Measurements from ENCODE around the gene PRR15L. TPM values are rescaled to one million over a fixed set of nuclear protein-coding genes. Genes with fewer than 3 reads are reported as not detected.

PRR15L gene
- total RNA-seq, 1 donor from 2014 or later: not detected

DNA sequence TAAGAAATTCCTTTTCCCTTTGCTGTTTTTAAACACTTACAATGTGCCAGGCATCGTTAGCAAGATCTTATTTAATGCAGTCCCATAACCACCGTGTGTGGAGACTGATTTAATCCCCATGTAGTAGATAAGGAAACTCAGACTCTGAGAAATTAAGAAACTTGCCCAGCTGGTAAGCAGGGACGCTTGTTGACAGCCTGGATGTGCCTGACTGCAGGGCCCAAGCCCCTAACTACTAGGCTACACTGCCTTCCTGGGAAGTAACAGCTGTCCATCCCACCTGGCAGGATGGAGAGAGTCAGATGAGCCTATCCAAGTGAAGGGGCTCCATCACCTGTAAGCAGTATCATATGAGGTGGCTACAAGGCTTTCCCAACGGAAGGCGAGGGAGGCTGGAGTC lies 36.3 kb upstream of the PRR15L start:
- Mint-ChIP-seq H3K36me3 (ENCODE audit: unreplicated experiment) (no peaks in the 10 kb centered on the region), H3K4me3 (ENCODE audit: unreplicated experiment) (peak overlapping the region; percentile 49), H3K27me3 (ENCODE audit: unreplicated experiment) (peaks cover 12% of the 10 kb centered on the region), H3K4me1 (ENCODE audit: low read depth, unreplicated experiment) (peaks cover 58% of the 10 kb centered on the region), H3K27ac (ENCODE audit: unreplicated experiment) (peak overlapping the region; percentile 87), H3K9me3 (ENCODE audit: unreplicated experiment) (peaks cover 28% of the 10 kb centered on the region)
- no peak for TF ChIP-seq CTCF (IDR thresholded peaks at IDR 0.05; ENCODE audit: partially characterized antibody, unreplicated experiment)
- no peak for DNase-seq

DNA sequence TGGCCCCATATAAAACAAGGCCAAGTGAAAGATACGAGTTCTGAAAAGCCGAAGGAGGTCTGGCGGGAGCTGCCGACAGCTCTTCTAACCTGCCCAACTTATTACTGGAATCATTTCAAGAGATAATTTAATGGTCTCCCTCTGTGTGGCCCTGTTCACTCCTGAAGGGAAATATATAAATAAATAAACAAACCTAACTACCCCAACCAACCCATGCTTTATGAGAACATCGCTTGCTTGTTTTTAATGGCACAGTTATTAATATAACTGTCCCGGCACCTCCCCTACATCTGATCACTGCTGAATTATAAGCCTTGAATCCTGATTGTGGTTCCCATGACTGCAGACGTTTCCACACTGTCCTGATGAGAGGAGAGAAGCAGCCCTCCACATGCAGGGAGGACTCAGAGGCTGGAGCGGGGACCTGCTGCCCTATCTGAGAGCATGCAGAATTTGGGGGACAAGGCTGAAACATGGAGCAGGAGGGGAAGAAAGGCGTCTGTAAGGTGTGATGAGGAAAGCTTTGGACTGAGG lies 35.4 kb upstream of the PRR15L start:
- H3K27ac Mint-ChIP-seq (ENCODE audit: unreplicated experiment): peak overlapping the region; percentile 88
- peaks cover 64% of the 10 kb centered on the region for H3K4me1 Mint-ChIP-seq (ENCODE audit: low read depth, unreplicated experiment)
- DNase-seq: no peak
- no peaks in the 10 kb centered on the region for H3K36me3 Mint-ChIP-seq (ENCODE audit: unreplicated experiment)
- H3K9me3 Mint-ChIP-seq (ENCODE audit: unreplicated experiment): peaks cover 28% of the 10 kb centered on the region
- peaks cover 12% of the 10 kb centered on the region for H3K27me3 Mint-ChIP-seq (ENCODE audit: unreplicated experiment)
- no peak for TF ChIP-seq CTCF (IDR thresholded peaks at IDR 0.05; ENCODE audit: partially characterized antibody, unreplicated experiment)
- peak overlapping the region; percentile 47 for H3K4me3 Mint-ChIP-seq (ENCODE audit: unreplicated experiment)

DNA sequence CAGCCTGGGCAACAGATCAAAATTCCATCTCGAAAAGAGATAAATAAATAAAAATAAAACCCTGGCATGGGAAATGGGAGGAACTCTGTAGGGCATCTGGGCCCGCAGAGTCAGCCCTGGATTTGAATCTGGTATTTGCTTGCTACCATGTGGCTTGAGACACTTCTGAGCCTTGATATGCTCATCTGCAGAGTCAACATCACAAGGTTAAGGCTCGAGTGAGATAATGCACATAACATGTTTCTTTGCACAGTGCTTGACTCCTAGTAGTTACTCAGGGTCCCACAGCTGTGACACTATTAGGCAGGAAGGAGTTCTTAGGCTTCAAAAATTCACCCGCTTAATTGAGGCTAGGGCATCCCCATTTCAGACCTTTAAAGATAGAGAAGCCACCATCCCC lies 34.5 kb upstream of the PRR15L start:
- Mint-ChIP-seq H3K4me1 (ENCODE audit: low read depth, unreplicated experiment) (peaks cover 65% of the 10 kb centered on the region), H3K27me3 (ENCODE audit: unreplicated experiment) (peaks cover 12% of the 10 kb centered on the region), H3K27ac (ENCODE audit: unreplicated experiment) (peak overlapping the region; percentile 99), H3K9me3 (ENCODE audit: unreplicated experiment) (peaks cover 28% of the 10 kb centered on the region), H3K36me3 (ENCODE audit: unreplicated experiment) (no peaks in the 10 kb centered on the region), H3K4me3 (ENCODE audit: unreplicated experiment) (peak overlapping the region; percentile 42)
- no peak for TF ChIP-seq CTCF (IDR thresholded peaks at IDR 0.05; ENCODE audit: partially characterized antibody, unreplicated experiment)
- no peak for DNase-seq

DNA sequence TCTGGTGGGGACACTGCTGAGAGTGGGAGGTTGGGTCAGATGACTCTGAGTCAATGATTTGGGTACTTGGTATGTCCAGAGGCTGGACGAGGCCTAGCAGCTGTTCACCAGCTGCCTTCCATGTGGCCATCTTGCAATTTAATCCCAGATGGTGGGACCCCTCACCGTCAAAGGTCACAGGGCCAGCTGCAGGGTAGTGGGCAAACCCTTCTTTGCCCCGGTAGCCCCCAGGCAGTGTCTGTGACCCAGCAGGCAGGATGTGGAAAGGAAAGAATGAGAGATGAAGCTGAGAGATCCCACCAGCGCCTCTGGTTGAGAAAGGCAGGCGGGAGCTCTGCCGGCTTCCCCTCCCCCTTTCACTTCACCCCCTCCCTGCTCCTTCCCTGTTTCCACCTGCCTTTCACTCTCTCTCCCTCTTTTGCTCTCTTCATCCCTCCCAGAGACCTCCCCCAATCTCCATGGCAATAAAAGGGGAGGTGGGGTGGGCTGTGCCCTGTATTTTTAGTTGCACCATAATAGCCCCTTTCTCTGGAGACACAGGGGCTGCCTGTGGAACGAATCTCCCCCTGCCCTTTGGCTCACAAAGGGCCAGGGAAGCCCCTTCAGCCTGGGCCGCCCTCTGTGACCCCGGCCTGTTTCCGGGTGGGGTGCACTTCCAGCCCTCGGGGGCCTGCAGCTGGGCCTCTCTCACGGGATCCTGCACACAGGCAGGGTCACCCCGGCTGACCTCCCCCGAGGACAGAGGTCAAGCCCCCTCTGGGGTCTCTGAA lies 33.5 kb upstream of the PRR15L start:
- no peak for TF ChIP-seq CTCF (IDR thresholded peaks at IDR 0.05; ENCODE audit: partially characterized antibody, unreplicated experiment)
- Mint-ChIP-seq H3K27ac (ENCODE audit: unreplicated experiment) (peak overlapping the region; percentile 99), H3K4me3 (ENCODE audit: unreplicated experiment) (peak overlapping the region; percentile 50), H3K27me3 (ENCODE audit: unreplicated experiment) (peaks cover 12% of the 10 kb centered on the region), H3K9me3 (ENCODE audit: unreplicated experiment) (peaks cover 28% of the 10 kb centered on the region), H3K4me1 (ENCODE audit: low read depth, unreplicated experiment) (peaks cover 61% of the 10 kb centered on the region), H3K36me3 (ENCODE audit: unreplicated experiment) (no peaks in the 10 kb centered on the region)
- DNase-seq: peak; percentile 76

DNA sequence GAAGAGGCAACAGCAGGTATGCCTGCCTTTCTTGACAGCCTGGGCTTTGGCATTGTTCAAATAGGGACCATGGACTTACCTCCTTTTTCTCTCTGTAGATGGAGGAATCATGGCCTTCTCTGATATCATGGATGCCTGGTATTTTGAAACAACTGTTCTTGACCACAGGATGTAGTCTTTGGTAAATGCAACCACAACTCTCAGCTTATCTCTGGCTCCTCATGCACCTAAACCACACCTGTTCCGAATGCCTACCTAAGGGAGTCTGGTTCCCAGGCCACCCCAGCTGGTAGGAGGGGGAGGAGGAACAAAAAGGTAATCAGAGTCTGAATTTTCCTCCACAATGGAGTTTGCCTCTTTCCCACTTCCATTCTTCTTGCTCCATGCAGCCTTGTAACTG lies 32.0 kb upstream of the PRR15L start:
- Mint-ChIP-seq H3K9me3 (ENCODE audit: unreplicated experiment) (peaks cover 24% of the 10 kb centered on the region), H3K27ac (ENCODE audit: unreplicated experiment) (peak overlapping the region; percentile 99), H3K36me3 (ENCODE audit: unreplicated experiment) (no peaks in the 10 kb centered on the region), H3K27me3 (ENCODE audit: unreplicated experiment) (peaks cover 13% of the 10 kb centered on the region), H3K4me1 (ENCODE audit: low read depth, unreplicated experiment) (peaks cover 54% of the 10 kb centered on the region), H3K4me3 (ENCODE audit: unreplicated experiment) (no peak overlapping the region)
- no peak for DNase-seq
- no peak for TF ChIP-seq CTCF (IDR thresholded peaks at IDR 0.05; ENCODE audit: partially characterized antibody, unreplicated experiment)
